K562 (cell line): Measurements from ENCODE around the gene TRIP10. TPM values are rescaled to one million over a fixed set of nuclear protein-coding genes. Genes with fewer than 3 reads are reported as not detected.
A peak's percentile ranks its signal among the peaks of the same experiment; 100 is the strongest.

Source experiments
- CEBPB ChIP-seq: fragments of 450-650 bp; IDR thresholded peaks from 2 replicates; pipeline ENCODE4 v1.6.1; 2016; ENCODE audit warnings: missing genetic modification characterization, missing compliant biosample characterization
- ESRRB ChIP-seq: fragments of 250-450 bp; sonication (Bioruptor Pico); IDR thresholded peaks from 2 replicates; pipeline ENCODE4 v1.5.0; 2020; ENCODE audit warnings: mild to moderate bottlenecking, moderate library complexity, borderline replicate concordance
- HBP1 ChIP-seq: fragments of 450-650 bp; formaldehyde crosslinking; IDR thresholded peaks from 2 replicates; pipeline ENCODE4 v1.4.0; 2022; ENCODE audit warnings: missing genetic modification characterization
- L3MBTL2 ChIP-seq: fragments of 450-650 bp; IDR thresholded peaks from 2 replicates; pipeline ENCODE4 v1.6.1; 2016; ENCODE audit warnings: mild to moderate bottlenecking, moderate library complexity
- NKRF ChIP-seq: fragments of 450-650 bp; IDR thresholded peaks from 2 replicates; pipeline ENCODE4 v1.6.1; 2016; ENCODE audit warnings: borderline replicate concordance
- PURB ChIP-seq: sonication (generic); formaldehyde crosslinking; IDR thresholded peaks from 2 replicates; pipeline ENCODE4 v1.9.0; 2021; ENCODE audit warnings: low read depth, mild to moderate bottlenecking, missing genetic modification reagents
- RBFOX2 ChIP-seq: fragments of 200-400 bp; formaldehyde crosslinking; IDR thresholded peaks from 2 replicates; pipeline ENCODE4 v1.6.1; 2017; ENCODE audit warnings: low read depth, mild to moderate bottlenecking, low read length, moderate library complexity
- SFPQ ChIP-seq: fragments of 200-400 bp; formaldehyde crosslinking; IDR thresholded peaks from 2 replicates; pipeline ENCODE4 v1.6.1; 2017; ENCODE audit warnings: mild to moderate bottlenecking, low read depth, low read length, moderate library complexity
- SMARCE1 ChIP-seq: fragments of 450-650 bp; IDR thresholded peaks from 2 replicates; pipeline ENCODE4 v1.7.1; 2016; ENCODE audit warnings: mild to moderate bottlenecking
- TBL1XR1 ChIP-seq, 2 experiments: IDR thresholded peaks; 2 replicates each; pipeline ENCODE4 v1.6.1; 2012; ENCODE audit warnings: improper control_type of control experiment in 2 of 2, low read length in 2 of 2, mild to moderate bottlenecking in 1 of 2
- TCF3 ChIP-seq: sonication (generic); formaldehyde crosslinking; IDR thresholded peaks from 2 replicates; pipeline ENCODE4 v1.4.0; 2020; ENCODE audit warnings: mild to moderate bottlenecking, missing genetic modification reagents
- THRA ChIP-seq: fragments of 450-650 bp; IDR thresholded peaks from 2 replicates; pipeline ENCODE4 v1.6.1; 2017; ENCODE audit warnings: mild to moderate bottlenecking, moderate library complexity
- ZBTB1 ChIP-seq: sonication (generic); formaldehyde crosslinking; IDR thresholded peaks from 2 replicates; pipeline ENCODE4 v1.8.1; 2023; ENCODE audit warnings: missing genetic modification reagents, low read depth, mild to moderate bottlenecking, borderline replicate concordance
- ZBTB33 ChIP-seq: sonication (generic); formaldehyde crosslinking; IDR thresholded peaks from 2 replicates; pipeline ENCODE4 v1.8.1; 2023; ENCODE audit warnings: mild to moderate bottlenecking, missing genetic modification reagents
- ZC3H8 ChIP-seq: fragments of 450-650 bp; IDR thresholded peaks from 2 replicates; pipeline ENCODE4 v1.6.1; 2017
- ZNF668 ChIP-seq: fragments of 250-450 bp; sonication (Bioruptor Pico); IDR thresholded peaks from 2 replicates; pipeline ENCODE4 v1.8.0; 2022; ENCODE audit warnings: mild to moderate bottlenecking, inconsistent platforms
- polyA plus RNA-seq, 8 experiments: library from polyadenylated mRNA; depleted of rRNA in 4 of 8; stranded (reverse) in 5 of 8; unstranded in 3 of 8; fragments of >200 nt; fragmentation: Nextera tagmentation in 2 of 8; fragmentation: Illumina TruSeq in 1 of 8; extraction: Ambion mirVana in 2 of 8; extraction: Trizol in 1 of 8; gene quantifications; 2 replicates each; pipeline versions ENCODE4 v1.2.1 to v1.2.3, GENCODE V29; 2011 to 2014; ENCODE audit warnings: inconsistent platforms in 1 of 8, missing spikeins in 1 of 8
- total RNA-seq, 7 experiments: library from RNA; depleted of rRNA in 6 of 7; stranded (reverse); fragments of >200 nt in 6 of 7; fragmentation: Illumina TruSeq in 2 of 7; extraction: Trizol in 2 of 7; gene quantifications; 2 replicates each; pipeline versions ENCODE4 v1.2.1 to v1.2.3, GENCODE V29; 2011 to 2021; ENCODE audit warnings: low replicate concordance in 1 of 7
- TF ChIP-seq, protein P1 (sequence below): fragments of 250-450 bp; sonication (Bioruptor Pico); IDR thresholded peaks from 2 replicates; pipeline ENCODE4 v1.5.1; 2021; ENCODE audit warnings: mild to moderate bottlenecking

Gene TRIP10
- total and polyA plus RNA-seq, 9 of the 15 experiments (the other 6 are each of a cell fraction or from before 2014, with no cell fraction given): 1.2 to 66.8 (median 36.1) TPM

GRCh38 chr19:6737284-6737872 lies 2.1 kb upstream of the TRIP10 start, which contains the start of gene GPR108 (continued):
- TF ChIP-seq, protein P1, sequence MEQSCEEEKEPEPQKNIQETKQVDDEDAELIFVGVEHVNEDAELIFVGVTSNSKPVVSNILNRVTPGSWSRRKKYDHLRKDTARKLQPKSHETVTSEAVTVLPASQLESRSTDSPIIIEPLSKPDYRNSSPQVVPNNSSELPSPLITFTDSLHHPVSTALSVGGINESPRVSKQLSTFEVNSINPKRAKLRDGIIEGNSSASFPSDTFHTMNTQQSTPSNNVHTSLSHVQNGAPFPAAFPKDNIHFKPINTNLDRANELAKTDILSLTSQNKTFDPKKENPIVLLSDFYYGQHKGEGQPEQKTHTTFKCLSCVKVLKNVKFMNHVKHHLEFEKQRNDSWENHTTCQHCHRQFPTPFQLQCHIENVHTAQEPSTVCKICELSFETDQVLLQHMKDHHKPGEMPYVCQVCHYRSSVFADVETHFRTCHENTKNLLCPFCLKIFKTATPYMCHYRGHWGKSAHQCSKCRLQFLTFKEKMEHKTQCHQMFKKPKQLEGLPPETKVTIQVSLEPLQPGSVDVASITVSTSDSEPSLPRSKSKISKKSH (CRISPR knock-in tag): no peak
- TF ChIP-seq L3MBTL2 (0 out of 2 replicates have a peak, but pooled peaks have one; percentile 7), NKRF (no peak), ZC3H8 (no peak), PURB (CRISPR knock-in tag) (no peak), THRA (no peak), TCF3 (CRISPR knock-in tag) (no peak), SFPQ (no peak), CEBPB (peak; percentile 83), ZNF668 (no peak), ESRRB (CRISPR knock-in tag) (no peak), TBL1XR1 (IDR thresholded peaks at IDR 0.05; ENCODE audit: low read length in 2 of 2) (peak in 1 of 2 experiments; percentile 47; a peak in 2 of 4 replicates), HBP1 (CRISPR knock-in tag) (no peak), ZBTB1 (CRISPR knock-in tag) (no peak), RBFOX2 (peak; percentile 83), ZBTB33 (CRISPR knock-in tag) (0 out of 2 replicates have a peak, but pooled peaks have one; percentile 24), SMARCE1 (no peak)
